ENCODE results near the gene SPTY2D1.

DNA sequence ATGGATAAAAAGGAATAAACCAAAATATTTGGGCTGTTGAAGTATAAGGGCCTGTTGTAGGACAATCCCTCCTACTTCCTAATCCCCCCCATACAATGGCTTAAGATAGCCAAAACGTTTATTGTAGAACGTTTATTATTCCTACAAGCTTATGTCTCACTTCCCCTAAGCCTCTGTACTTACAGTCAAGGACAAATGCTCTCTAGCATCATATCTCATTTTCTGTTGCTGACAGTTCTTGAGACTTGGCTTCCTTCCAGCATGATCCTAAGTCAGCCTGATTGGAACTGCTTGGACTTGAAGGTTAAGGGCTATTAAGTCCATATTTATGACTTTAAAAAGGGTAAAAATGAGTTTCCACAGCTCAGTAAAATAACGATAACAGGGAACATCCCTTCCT lies 25.8 kb downstream of the SPTY2D1 start:
- TF ChIP-seq, protein P1, sequence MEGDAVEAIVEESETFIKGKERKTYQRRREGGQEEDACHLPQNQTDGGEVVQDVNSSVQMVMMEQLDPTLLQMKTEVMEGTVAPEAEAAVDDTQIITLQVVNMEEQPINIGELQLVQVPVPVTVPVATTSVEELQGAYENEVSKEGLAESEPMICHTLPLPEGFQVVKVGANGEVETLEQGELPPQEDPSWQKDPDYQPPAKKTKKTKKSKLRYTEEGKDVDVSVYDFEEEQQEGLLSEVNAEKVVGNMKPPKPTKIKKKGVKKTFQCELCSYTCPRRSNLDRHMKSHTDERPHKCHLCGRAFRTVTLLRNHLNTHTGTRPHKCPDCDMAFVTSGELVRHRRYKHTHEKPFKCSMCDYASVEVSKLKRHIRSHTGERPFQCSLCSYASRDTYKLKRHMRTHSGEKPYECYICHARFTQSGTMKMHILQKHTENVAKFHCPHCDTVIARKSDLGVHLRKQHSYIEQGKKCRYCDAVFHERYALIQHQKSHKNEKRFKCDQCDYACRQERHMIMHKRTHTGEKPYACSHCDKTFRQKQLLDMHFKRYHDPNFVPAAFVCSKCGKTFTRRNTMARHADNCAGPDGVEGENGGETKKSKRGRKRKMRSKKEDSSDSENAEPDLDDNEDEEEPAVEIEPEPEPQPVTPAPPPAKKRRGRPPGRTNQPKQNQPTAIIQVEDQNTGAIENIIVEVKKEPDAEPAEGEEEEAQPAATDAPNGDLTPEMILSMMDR (IDR thresholded peaks at IDR 0.05; ENCODE audit: low read depth, low read length, missing input control): no peak
- TF ChIP-seq RAD21 (IDR thresholded peaks at IDR 0.05) (no peak), YY1 (IDR thresholded peaks at IDR 0.05) (no peak), NR2F2 (IDR thresholded peaks at IDR 0.05) (no peak), EGR1 (IDR thresholded peaks at IDR 0.05; ENCODE audit: low read depth in 2 of 2) (no peak), TAF1 (conservative IDR thresholded peaks at IDR 0.05) (no peak), GABPA (IDR thresholded peaks at IDR 0.05 in 1 of 2, conservative IDR thresholded peaks at IDR 0.05 in 1 of 2) (no peak), JUND (IDR thresholded peaks at IDR 0.05) (no peak), SP1 (IDR thresholded peaks at IDR 0.05) (no peak)
- TF ChIP-seq, protein P2, sequence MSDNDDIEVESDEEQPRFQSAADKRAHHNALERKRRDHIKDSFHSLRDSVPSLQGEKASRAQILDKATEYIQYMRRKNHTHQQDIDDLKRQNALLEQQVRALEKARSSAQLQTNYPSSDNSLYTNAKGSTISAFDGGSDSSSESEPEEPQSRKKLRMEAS (IDR thresholded peaks at IDR 0.05): no peak
- TF ChIP-seq, protein P3, sequence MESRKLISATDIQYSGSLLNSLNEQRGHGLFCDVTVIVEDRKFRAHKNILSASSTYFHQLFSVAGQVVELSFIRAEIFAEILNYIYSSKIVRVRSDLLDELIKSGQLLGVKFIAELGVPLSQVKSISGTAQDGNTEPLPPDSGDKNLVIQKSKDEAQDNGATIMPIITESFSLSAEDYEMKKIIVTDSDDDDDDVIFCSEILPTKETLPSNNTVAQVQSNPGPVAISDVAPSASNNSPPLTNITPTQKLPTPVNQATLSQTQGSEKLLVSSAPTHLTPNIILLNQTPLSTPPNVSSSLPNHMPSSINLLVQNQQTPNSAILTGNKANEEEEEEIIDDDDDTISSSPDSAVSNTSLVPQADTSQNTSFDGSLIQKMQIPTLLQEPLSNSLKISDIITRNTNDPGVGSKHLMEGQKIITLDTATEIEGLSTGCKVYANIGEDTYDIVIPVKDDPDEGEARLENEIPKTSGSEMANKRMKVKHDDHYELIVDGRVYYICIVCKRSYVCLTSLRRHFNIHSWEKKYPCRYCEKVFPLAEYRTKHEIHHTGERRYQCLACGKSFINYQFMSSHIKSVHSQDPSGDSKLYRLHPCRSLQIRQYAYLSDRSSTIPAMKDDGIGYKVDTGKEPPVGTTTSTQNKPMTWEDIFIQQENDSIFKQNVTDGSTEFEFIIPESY (IDR thresholded peaks at IDR 0.05): no peak
- TF ChIP-seq, protein P4, sequence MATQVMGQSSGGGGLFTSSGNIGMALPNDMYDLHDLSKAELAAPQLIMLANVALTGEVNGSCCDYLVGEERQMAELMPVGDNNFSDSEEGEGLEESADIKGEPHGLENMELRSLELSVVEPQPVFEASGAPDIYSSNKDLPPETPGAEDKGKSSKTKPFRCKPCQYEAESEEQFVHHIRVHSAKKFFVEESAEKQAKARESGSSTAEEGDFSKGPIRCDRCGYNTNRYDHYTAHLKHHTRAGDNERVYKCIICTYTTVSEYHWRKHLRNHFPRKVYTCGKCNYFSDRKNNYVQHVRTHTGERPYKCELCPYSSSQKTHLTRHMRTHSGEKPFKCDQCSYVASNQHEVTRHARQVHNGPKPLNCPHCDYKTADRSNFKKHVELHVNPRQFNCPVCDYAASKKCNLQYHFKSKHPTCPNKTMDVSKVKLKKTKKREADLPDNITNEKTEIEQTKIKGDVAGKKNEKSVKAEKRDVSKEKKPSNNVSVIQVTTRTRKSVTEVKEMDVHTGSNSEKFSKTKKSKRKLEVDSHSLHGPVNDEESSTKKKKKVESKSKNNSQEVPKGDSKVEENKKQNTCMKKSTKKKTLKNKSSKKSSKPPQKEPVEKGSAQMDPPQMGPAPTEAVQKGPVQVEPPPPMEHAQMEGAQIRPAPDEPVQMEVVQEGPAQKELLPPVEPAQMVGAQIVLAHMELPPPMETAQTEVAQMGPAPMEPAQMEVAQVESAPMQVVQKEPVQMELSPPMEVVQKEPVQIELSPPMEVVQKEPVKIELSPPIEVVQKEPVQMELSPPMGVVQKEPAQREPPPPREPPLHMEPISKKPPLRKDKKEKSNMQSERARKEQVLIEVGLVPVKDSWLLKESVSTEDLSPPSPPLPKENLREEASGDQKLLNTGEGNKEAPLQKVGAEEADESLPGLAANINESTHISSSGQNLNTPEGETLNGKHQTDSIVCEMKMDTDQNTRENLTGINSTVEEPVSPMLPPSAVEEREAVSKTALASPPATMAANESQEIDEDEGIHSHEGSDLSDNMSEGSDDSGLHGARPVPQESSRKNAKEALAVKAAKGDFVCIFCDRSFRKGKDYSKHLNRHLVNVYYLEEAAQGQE (IDR thresholded peaks at IDR 0.05): no peak
- TF ChIP-seq, protein P5, sequence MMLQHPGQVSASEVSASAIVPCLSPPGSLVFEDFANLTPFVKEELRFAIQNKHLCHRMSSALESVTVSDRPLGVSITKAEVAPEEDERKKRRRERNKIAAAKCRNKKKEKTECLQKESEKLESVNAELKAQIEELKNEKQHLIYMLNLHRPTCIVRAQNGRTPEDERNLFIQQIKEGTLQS (IDR thresholded peaks at IDR 0.05): no peak
